NCI-H1048 (cell line): ENCODE measurements around the gene TGM3.

ENCODE experiments used
- DNase-seq: peaks from one replicate; lab custom pipeline; 2025; lab: John Stamatoyannopoulos, UW

TGM3 gene

DNA sequence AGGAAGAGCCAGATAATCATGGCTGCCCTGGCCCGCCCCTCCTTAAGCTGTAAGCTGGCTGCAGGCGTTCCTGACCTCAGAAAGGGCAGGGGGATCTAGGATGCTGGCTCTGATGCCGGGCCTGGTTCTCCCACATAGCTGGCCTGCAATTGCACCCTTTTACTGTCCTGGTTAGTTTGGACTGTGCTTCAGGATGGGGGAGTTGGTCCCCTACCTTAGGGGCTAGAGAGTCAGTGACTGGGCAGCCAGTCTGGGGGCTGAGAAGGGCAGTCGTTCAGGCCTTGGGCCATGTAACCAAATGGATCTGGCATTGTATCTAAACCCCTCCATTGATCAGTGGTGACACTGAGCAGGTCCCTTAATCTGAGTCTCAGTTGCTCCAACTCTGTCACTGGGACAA, 40.7 kb downstream of the TGM3 start:
- DNase-seq, result no peak

DNA sequence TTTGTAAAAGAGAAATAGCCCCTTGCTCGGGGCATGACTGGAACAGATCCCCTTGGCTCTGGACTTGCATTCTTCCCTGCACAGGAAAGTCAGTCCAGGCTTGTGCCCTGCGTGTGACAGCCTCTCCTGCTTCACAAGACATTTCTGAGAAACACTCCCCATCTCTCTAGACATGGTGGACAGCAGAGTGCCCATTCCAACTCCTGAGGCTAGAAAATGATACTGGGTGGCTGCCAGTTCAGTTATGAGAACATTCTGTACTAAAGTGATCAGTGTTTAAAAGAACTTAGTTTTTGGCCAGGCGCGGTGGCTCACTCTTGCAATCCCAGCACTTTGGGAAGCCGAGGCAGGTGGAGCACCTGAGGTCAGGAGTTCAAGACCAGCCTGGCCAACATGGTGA, 41.3 kb downstream of the TGM3 start:
- no peak for DNase-seq

DNA sequence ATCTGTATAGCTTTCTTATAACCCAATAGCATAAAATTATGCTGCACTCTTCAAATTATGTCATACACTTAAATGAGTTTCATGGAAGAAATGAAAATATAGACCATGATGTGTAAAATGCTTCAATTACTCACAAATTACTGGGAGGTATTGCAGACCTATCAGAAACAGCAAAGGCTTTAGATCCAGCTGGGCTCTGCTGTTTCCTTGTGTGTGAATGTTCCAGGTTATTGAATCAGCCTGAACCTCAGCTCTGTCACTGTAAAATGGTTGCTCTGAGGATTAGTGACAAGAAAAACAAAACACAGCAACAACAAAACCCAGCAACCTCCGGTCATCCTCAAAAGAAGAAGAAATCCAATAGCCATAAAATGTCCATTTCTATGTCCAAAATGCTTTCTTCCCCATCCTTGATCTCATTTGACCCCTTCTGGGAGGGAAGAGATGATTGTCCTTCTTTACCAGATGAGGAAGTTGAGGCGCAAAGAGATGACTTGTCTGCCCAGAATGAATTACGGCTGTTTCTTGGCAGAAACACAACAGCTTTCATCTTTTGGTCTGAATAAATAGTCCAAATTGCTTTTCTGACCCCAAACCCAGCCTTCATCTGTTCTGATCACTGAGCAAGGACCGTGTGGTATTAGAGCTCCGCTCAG, 42.7 kb downstream of the TGM3 start:
- no peak for DNase-seq

DNA sequence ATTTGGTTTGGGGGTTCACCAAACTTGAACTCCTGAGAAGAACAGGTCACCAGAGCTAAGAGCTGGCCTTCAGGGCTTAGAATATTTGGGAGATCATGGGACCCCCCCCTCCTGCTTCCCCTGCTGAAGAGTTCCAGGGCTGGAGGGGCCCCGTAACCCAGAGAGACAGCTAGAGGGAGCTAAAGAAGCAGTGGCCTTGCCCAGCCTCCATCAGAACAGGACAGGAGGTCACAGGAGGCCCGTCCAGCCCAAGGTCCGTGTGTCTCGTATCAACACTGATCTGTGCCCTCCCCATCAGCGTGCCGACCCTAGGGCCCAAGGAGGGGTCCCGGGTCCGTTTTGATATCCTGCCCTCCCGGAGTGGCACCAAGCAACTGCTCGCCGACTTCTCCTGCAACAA, 44.3 kb downstream of the TGM3 start:
- DNase-seq, result no peak

DNA sequence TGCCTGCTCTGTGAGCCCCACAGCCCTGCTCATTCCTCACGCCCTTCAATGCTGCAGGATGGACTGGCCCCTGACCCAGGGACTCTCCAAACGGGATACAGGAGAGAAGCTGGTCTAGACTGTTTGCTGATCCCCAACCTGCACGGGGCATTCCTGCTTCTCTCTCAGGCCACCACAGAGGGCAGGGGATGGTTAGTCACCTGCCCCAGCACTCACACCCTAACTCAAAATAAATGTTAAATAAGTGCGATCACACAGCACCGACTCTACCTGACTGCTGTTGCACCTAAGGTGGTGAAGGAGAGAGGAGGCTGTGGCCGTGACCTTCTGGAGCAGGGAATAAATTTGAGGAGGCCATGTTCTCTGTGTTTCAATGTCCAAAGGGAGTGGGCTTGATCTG, 45.0 kb downstream of the TGM3 start:
- DNase-seq, result no peak

DNA sequence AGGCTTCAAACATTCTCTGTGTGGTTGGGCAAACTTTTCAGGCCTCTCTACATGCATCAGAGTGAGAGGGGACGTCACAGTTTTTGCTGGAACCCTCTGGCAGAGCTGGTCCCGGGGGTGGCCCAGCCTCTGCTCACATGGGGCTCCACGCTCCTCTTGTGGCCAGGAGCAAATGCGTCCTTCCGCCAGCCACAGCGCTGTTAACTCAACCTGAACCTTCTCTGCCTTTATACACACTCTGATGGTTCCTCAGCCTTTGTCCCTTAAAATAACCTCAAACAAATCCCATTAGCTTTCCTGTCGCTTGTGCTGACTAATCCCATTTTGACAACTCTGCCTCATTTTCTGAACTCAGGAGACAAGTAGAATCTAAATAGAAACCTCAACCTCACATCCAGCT, 45.5 kb downstream of the TGM3 start:
- no peak for DNase-seq

DNA sequence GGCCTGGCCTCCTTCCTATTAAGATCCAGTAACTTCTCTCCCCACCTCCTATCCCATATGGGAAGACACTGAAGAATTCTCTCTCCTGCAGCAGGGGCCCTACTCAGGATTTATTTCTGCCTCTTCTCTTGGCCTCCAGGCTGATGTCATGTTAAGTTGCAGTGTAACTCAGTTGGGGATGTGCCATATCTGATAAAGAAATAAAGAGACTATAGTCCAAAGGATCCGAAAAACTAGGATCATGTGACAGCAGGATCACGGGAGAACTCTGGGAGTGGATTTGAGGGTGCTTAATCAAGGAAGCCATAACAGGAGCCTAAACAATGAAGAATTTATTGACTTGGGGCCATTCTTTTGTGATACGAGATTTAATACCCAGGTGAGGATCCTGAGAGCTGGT, 46.4 kb downstream of the TGM3 start:
- no peak for DNase-seq

DNA sequence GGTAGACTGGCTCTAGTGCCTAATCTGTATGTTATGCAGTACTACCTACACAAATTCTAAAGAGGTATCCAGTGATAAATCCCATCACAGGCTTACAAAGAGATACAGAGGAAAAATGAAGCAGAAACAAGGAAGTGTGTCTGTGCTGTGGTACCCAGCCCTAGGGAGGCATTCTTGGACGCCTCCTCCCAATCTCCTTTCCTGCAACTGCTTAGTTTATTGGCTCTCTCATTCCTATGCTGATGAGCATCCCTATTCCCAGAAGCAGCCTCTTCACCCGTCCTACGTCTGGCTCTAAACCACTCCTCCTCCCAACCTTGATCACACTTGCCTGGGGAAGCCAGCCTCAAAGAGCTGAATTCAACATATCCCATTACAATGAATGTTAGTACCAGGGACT, 50.4 kb downstream of the TGM3 start:
- DNase-seq, result no peak

DNA sequence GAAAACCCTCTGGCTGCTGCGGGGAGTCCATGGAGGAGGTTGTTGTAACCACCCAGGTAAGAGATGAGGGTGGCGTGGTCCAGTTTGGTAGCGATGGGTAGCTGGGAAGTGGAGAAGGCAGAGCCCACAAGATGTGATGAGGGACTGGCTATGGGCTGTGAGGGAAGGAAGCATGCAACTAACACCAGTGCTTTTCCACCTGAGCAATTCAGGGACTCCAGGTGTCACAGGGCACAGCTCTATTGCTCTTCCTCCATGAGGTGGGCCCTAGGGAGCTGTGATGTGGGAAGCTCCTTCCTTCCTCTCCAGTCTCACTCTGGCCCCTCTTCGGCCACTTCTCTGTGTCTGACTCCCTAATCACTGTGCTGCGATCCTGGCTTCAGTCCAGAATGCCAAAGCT, 52.5 kb downstream of the TGM3 start:
- DNase-seq, result no peak

DNA sequence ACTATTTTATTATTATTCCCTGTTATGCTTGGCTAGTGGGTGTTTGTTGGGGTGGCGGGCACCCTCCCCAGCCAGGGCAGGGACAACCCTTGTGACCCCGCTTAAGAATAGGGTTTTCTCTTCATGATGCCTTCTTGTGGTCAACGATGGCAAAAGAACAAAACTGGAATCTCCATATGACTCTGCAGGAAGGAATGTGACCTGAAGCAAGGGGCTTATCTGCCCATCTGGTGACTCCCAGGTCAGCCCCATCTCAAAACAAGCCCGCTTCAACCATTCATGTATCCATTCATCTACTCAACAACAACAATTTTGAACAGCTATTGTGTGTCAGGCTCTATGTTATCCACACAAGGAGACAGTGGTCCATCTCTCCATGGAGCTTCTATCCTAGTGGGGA, 54.0 kb downstream of the TGM3 start:
- no peak for DNase-seq

DNA sequence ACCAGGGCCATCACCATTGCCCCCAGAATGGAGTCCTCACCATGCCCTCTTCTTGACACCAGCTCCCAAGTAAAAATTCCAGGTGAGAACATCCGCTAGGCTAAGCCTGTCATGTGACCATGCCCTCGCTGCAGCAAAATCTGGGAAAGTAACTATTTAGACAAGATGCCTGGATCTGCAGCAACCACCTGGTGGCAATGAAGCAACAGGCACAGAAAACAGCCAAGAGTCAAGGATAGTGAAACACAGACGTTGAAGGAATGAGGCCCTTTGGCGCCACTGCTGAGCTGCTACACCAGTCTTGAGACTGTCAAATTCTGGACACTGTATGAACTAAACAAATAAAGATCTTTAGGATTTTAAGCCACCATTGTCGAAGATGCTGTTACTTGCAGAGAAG, 54.8 kb downstream of the TGM3 start:
- DNase-seq, result no peak

DNA sequence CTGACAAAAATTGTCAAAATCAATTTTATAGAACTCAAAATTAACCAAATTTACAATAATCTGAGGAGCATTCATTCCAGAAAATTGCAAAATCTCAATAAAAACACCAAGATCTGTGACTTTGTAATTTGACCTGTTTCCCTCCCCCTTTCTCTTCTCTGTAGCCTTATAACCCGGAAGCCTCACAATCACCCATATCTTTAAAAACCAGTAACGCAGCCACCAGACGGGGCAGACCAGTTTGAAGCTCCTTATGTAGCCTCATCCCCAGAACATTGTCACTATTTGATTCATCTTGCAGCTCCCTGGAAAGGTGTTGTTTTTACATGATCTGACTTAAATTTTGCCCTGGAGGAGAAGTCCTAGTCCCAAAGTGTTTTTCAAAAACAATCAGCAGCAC, 57.4 kb downstream of the TGM3 start:
- DNase-seq, result no peak

DNA sequence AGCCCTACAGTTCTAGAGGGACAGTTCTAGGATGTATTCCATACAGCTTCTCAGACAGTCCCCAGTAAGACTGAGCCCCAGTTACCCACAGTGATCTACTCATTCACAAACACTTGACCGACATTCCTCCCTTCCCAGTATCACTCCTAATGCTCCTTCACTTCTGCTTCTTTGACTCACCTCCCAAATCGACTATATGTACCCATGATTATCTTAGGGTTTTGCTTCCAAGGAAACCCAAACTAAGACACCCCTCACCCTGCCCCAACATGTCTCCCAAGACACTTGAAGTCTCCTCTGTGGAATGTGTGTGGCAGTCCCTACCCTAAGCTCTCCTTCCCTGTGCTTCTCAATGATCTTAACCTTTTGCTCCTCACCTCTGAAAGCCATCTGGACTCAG, 61.3 kb downstream of the TGM3 start:
- no peak for DNase-seq

DNA sequence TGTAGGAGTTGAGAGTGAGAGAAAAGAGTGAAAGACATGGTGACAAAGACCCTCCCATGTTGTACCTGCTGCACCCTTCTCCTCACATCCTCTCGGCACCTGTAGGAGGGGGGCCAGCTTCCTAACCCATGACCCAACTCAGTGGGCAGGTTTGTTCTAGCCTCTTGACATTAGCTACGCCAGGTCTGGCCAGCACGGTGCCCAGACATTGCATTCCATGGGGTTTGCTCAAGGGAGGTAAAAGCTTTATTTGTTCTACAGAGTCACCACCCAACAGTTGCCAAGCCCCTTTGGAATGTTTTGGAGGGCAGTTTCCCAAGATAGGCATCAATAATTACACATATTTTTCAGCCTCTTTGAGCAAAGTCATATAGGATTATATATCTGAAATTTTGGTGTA, 62.2 kb downstream of the TGM3 start:
- no peak for DNase-seq

DNA sequence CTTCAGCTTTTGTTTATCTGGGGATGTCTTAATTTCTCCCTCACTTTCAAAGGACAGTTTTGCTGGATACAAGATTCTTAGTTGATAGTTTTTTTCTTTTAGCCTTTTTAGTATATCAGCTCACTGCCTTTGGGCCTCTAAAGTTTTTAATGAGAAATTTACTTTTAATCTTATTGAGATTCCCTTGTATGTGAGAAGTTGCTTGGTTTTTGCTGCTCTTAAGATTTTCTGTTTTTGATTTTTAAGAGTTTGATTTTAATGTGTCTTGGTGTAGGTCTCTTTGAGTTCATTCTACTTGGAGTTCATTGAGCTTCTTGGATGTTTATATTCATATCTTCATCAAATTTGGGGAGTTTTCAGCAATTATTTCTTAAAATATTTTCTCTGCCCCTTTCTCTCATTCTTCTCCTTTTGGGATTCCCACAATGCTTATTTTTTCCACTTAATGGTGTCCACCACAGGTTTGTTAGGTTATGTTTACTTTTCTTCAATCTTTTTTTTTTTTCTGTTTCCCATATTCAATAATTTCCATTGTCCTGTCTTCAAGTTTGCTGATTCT, 65.3 kb downstream of the TGM3 start:
- no peak for DNase-seq

DNA sequence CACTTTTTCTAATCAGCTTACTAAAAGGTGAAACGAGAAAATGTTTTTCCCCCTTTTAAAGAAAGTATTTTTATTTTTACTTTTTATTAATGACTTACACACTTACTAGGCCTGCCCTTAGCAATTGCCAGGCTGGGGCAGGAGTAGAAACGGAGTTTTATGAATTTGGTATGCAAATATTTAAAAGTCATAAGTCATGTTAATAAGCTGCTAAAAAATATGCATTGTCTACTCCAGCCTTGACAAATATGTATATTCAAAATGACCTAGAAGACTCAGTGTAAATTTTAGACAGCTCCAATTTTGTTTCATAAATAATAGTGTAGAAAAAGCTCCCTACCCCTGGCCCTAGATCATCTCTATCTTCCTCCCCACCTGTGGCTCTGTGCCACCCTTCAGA, 67.4 kb downstream of the TGM3 start:
- DNase-seq, result no peak

DNA sequence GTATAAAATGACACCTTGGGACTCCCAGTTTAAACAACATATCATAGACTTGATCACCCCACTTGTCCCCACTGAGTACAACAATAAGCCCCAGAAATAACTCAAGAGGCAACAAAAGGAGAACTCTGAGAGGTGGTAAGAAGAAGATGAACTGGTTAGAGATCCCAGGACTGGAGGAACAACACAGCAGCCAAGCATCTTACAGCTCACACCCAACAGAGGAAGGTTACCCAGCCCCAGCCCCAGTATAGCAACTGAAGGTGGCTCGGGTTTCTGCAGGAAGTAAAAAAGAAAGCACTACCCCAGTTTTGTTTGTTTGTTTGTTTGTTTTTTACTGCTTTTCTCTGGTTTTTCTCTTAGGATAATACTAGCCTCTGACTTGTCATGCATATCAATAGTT, 67.8 kb downstream of the TGM3 start:
- DNase-seq, result no peak

DNA sequence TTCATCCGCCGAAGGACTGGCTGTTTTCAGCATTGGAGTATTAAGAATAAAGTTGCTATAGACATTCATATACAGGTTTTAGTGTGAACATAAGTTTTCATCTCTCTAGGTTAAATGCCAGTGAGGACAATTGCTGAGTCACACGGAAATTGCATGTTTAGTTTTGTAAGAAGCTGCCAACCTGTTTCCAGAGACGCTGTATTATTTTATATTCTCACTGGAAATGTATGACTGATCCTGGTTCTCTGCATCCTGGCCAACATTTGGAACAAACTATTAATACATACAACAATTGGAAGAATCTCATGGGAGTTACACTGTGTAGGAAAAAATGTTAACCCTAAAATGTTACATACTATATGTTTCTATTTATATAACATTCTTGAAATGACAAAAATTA, 68.2 kb downstream of the TGM3 start:
- DNase-seq, result no peak

DNA sequence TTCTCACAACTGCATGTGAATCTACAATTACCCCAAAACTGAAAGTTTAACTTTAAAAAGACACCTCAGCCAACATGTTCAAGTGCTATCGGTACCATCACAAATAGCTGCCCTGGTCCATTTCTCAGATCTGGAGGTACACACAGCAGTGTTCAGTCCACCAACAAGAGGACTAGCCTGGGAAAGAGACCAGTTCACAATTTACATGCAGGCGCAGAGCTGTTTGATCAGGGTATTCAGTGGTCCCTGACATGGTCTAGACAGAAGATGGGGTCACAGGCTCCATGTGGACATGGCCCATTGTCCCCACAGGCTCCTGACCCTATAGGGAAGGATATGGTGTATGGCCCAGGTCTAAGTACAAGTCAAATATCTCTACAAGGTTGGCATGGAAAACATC, 69.3 kb downstream of the TGM3 start:
- no peak for DNase-seq

DNA sequence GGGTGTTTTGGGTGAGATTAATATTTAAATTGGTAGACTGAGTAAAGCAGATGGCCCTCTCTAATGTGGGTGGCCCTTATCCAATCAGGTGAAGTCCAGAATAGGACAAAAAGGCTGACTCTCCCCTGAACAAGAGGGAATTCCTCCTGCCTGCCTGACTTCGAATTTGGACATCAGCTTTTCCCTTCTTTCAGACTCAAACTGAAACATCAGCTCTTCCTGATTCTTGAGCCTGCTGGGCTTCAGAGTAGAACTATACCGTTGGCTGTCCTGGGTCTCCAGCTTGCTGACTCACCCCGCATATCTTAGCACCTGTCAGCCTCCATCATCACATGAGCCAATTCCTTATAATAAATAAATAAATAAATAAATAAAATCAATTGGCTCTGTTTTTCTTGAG, 69.9 kb downstream of the TGM3 start:
- no peak for DNase-seq

DNA sequence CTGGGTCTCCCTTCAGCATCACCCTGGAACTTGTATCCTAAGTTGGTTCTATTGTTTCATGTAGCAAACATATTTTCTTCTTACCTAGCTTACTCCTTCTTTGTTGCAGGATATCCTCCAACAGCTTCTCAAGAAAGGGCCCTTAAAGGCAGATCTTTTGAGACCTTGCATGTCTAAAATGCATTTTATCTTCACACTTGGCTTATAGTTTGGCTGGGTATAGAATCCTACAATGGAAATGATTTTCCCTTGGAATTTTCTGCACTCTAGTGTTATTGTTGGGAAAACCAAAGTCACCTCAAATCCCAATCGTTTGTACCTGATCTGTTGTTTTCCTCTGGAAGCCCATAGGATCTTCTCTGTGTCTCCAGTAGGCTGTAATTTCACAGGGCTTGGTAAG, 72.8 kb downstream of the TGM3 start:
- no peak for DNase-seq

DNA sequence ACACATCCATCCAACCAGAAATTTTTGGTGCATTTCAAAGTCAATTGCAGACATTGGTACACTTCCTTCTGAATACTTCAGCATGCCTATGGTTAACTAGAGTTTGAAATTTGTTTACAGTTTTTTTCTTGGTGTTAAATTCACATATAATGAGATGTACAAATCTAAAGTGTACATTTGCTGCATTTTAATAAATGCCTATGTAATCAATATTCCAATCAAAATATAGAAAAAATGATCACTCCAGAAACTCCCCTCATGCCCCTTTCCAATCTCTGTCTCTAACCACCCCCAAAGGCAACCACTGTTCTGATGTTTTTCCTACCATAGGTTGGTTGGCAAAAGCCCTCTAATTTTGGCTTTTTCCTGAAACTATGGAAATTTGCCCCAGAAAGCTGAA, 77.3 kb downstream of the TGM3 start:
- DNase-seq, result no peak

DNA sequence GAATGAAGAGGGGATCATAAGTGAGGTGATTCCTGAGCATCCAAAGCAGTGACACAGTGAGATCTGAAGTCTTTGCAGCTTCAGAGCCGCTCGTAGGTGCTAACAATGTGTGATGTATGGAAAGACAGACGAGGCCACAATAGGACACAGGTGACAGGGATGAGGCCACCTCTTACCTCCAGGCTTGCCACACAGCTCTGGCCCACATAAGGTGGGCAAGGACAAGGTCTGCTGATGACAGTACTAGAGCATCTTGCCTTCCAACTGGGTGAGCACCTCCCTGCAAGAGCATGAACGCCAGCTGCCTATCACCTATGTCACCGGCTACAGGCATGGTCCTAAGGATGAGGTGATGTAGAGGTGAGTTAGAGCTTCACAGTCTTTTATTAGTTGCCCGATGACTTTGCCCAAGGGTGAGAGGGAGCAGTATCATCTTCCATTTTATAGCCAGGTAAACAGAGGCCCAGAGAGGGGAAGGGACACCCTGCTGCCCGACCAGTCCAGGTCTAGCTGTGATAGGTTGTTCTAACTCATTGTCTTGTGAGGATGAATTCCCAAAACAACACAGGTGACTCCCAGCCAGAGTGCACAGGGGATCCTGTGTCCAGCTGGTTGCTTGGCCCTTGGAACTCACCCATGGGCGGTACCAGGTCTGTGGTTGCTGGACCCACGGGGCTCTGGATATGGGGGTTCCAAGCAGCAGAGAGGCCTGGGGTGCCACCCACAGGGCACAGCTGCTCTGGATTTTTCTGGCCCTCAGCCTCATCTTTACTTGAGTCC, 78.7 kb downstream of the TGM3 start:
- DNase-seq, result no peak

DNA sequence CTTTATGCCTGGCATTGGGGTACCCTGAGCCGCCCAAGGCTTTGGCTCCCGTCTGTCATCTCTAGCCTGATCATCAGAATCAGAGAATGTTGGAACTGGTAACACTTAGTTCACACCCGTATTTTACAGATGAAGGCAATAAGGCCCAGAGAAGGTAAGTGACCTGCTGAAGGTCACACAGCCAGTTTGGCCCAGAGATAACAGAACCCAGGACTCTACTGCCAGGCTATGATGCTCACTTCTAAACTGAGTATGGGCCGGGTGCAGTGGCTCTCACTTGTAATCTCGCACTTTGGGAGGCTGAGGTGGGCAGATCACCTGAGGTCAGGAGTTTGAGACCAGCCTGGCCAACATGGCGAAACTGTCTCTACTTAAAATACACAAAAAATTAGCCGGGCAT, 83.1 kb downstream of the TGM3 start:
- DNase-seq, result no peak
